GM12801 (cell line): ENCODE results near the gene PTPN13.

Experiments used
- CTCF ChIP-seq: IDR thresholded peaks from one replicate; pipeline ENCODE4 v1.5.1; 2011; ENCODE audit warnings: control low read depth; ENCODE audit not compliant: insufficient read length; ENCODE audit errors: extremely low read depth

Gene PTPN13

GRCh38 chr4:86755388-86755787 is 161.3 kb downstream of the PTPN13 start:
- TF ChIP-seq CTCF, result no peak

GRCh38 chr4:86757468-86757867 is 163.4 kb downstream of the PTPN13 start:
- TF ChIP-seq CTCF, result no peak

- TF ChIP-seq CTCF, result no peak
Measured at GRCh38 chr4:86759298-86759697, 165.2 kb downstream of the PTPN13 start.

- TF ChIP-seq CTCF, result no peak
Measured at GRCh38 chr4:86762649-86763048, 168.5 kb downstream of the PTPN13 start.

- no peak for TF ChIP-seq CTCF
Measured at GRCh38 chr4:86769794-86770193, 175.7 kb downstream of the PTPN13 start.

GRCh38 chr4:86771141-86771540 is 177.0 kb downstream of the PTPN13 start:
- TF ChIP-seq CTCF, result no peak

GRCh38 chr4:86775061-86775460 is 180.9 kb downstream of the PTPN13 start:
- no peak for TF ChIP-seq CTCF

- no peak for TF ChIP-seq CTCF
Measured at GRCh38 chr4:86778175-86778574, 184.1 kb downstream of the PTPN13 start.
